ENCODE data around the gene CLDN22. TPM values are rescaled to one million over a fixed set of nuclear protein-coding genes. Genes with fewer than 3 reads are reported as not detected.
A peak's percentile ranks its signal among the peaks of the same experiment; 100 is the strongest.

Gene CLDN22
- total and polyA plus RNA-seq, 4 donors = 0.05 TPM; not detected in 3

DNA sequence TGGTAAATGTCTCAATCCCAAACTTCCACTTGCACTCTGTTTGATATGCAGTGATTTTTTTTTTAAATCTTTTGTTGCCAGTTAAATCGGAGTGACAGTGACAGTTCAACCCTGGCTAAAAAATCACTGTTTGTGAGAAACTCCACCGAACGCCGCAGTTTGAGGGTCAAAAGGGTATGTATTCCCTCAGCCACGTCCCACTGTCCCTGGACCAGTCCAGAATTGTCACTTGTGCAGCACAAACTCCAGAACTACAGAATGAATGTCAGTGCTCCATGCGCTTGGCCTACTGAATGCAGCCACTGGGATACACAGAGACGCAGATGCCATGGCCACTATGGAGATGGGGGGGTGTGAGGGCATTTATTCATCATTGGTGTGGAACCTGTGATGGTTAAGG, 34.2 kb downstream of the CLDN22 start:
- H3K9ac ChIP-seq (ENCODE audit: low read depth in 1 of 2, low read length in 2 of 2) = no peak overlapping the region
- no peaks in the 10 kb centered on the region for H3K27me3 ChIP-seq (ENCODE audit: control insufficient read depth in 4 of 4, insufficient read depth in 4 of 4, low read length in 3 of 4)
- no peaks in the 10 kb centered on the region for H3K9me3 ChIP-seq (ENCODE audit: control insufficient read depth in 4 of 4, low read length in 3 of 4)
- no peak for DNase-seq (ENCODE audit: low spot score)
- no peak for TF ChIP-seq FOXA1 (IDR thresholded peaks at IDR 0.05)
- TF ChIP-seq, protein P1, sequence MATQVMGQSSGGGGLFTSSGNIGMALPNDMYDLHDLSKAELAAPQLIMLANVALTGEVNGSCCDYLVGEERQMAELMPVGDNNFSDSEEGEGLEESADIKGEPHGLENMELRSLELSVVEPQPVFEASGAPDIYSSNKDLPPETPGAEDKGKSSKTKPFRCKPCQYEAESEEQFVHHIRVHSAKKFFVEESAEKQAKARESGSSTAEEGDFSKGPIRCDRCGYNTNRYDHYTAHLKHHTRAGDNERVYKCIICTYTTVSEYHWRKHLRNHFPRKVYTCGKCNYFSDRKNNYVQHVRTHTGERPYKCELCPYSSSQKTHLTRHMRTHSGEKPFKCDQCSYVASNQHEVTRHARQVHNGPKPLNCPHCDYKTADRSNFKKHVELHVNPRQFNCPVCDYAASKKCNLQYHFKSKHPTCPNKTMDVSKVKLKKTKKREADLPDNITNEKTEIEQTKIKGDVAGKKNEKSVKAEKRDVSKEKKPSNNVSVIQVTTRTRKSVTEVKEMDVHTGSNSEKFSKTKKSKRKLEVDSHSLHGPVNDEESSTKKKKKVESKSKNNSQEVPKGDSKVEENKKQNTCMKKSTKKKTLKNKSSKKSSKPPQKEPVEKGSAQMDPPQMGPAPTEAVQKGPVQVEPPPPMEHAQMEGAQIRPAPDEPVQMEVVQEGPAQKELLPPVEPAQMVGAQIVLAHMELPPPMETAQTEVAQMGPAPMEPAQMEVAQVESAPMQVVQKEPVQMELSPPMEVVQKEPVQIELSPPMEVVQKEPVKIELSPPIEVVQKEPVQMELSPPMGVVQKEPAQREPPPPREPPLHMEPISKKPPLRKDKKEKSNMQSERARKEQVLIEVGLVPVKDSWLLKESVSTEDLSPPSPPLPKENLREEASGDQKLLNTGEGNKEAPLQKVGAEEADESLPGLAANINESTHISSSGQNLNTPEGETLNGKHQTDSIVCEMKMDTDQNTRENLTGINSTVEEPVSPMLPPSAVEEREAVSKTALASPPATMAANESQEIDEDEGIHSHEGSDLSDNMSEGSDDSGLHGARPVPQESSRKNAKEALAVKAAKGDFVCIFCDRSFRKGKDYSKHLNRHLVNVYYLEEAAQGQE (IDR thresholded peaks at IDR 0.05) = no peak
- TF ChIP-seq NR2F2 (IDR thresholded peaks at IDR 0.05) = no peak
- TF ChIP-seq RAD21 (IDR thresholded peaks at IDR 0.05) = no peak
- no peak for TF ChIP-seq SP1 (IDR thresholded peaks at IDR 0.05)
- peak in 1 of 2 donors; percentile 26 for TF ChIP-seq RXRA (IDR thresholded peaks at IDR 0.05)
- TF ChIP-seq CTCF (IDR thresholded peaks at IDR 0.05; ENCODE audit: low read depth, low read length, missing input control) = no peak
- TF ChIP-seq HNF4A (conservative IDR thresholded peaks at IDR 0.05) = peak; percentile 34 to 58
- TF ChIP-seq, protein P2, sequence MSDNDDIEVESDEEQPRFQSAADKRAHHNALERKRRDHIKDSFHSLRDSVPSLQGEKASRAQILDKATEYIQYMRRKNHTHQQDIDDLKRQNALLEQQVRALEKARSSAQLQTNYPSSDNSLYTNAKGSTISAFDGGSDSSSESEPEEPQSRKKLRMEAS (IDR thresholded peaks at IDR 0.05) = no peak
- TF ChIP-seq, protein P3, sequence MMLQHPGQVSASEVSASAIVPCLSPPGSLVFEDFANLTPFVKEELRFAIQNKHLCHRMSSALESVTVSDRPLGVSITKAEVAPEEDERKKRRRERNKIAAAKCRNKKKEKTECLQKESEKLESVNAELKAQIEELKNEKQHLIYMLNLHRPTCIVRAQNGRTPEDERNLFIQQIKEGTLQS (IDR thresholded peaks at IDR 0.05) = no peak
- no peak for TF ChIP-seq YY1 (IDR thresholded peaks at IDR 0.05)
- no peak overlapping the region for H3K4me3 ChIP-seq (ENCODE audit: low read depth in 1 of 3, low read length in 3 of 3)
- 64% methylated on average over 7 of the region's 7 CpGs for WGBS
- no peak overlapping the region for H3K27ac ChIP-seq (ENCODE audit: low read depth in 1 of 2, low read length in 2 of 2)
- H3K4me1 ChIP-seq (ENCODE audit: control insufficient read depth in 4 of 4, insufficient read depth in 4 of 4, low read length in 3 of 4) = peaks cover 3 to 36% (median 23%) of the 10 kb centered on the region in 4 donors
- H3K36me3 ChIP-seq (ENCODE audit: control insufficient read depth in 4 of 4, insufficient read depth in 3 of 4, low read depth in 1 of 4, low read length in 3 of 4) = peaks cover under 1 to 46% (median 23%) of the 10 kb centered on the region in 4 donors

- TF ChIP-seq NR2F2 (IDR thresholded peaks at IDR 0.05) (no peak), GABPA (IDR thresholded peaks at IDR 0.05 in 1 of 2, conservative IDR thresholded peaks at IDR 0.05 in 1 of 2) (no peak), JUND (IDR thresholded peaks at IDR 0.05) (no peak), YY1 (IDR thresholded peaks at IDR 0.05) (no peak), HNF4A (conservative IDR thresholded peaks at IDR 0.05) (no peak), TAF1 (conservative IDR thresholded peaks at IDR 0.05) (no peak), EGR1 (IDR thresholded peaks at IDR 0.05; ENCODE audit: low read depth in 2 of 2) (no peak)
- TF ChIP-seq, protein P1 (IDR thresholded peaks at IDR 0.05) = no peak
- H3K4me3 ChIP-seq (ENCODE audit: low read depth in 1 of 3, low read length in 3 of 3) = no peak overlapping the region
- no peaks in the 10 kb centered on the region for H3K9me3 ChIP-seq (ENCODE audit: control insufficient read depth in 4 of 4, low read length in 3 of 4)
- H3K27me3 ChIP-seq (ENCODE audit: control insufficient read depth in 4 of 4, insufficient read depth in 4 of 4, low read length in 3 of 4) = no peaks in the 10 kb centered on the region
- no peak overlapping the region for H3K27ac ChIP-seq (ENCODE audit: low read depth in 1 of 2, low read length in 2 of 2)
- H3K36me3 ChIP-seq (ENCODE audit: control insufficient read depth in 4 of 4, insufficient read depth in 3 of 4, low read depth in 1 of 4, low read length in 3 of 4) = peaks cover 0 to 45% (median 24%) of the 10 kb centered on the region in 4 donors
- no peak for DNase-seq (ENCODE audit: low spot score)
- 73% methylated on average over 4 of the region's 4 CpGs for WGBS
- peaks cover 3 to 36% (median 23%) of the 10 kb centered on the region in 4 donors for H3K4me1 ChIP-seq (ENCODE audit: control insufficient read depth in 4 of 4, insufficient read depth in 4 of 4, low read length in 3 of 4)
- H3K9ac ChIP-seq (ENCODE audit: low read depth in 1 of 2, low read length in 2 of 2) = no peak overlapping the region
Observed at GRCh38 chr4:183284965-183285364, 35.1 kb downstream of the CLDN22 start.

Measured in liver (tissue), 9 donors.